ENCODE data around the gene ING5.

GRCh38 chr2:241706537-241706936 lies 4.7 kb downstream of the ING5 start:
- TF ChIP-seq CTCF (conservative IDR thresholded peaks at IDR 0.05; ENCODE audit: low read length) (no peak), EZH2phosphoT487 (IDR thresholded peaks at IDR 0.05; ENCODE audit: borderline replicate concordance, low read depth, low read length) (no peak)

Measured in OCI-LY7 (cell line).